Stimulated activated CD4-positive, alpha-beta T cell treated with anti-CD3 and anti-CD28 coated beads, Interleukin-4, amount 100 ng/mL, for 1 hour (primary cell): ENCODE measurements around the gene SNTA1.
A peak's percentile ranks its signal among the peaks of the same experiment; 100 is the strongest.
"Not testable (repeated sequence)": the region's sequence is repeated elsewhere in the genome, so short reads cannot be mapped to it uniquely, and the experiment has no call there.

Source experiments
- DNase-seq: peaks from one replicate; pipeline ENCODE4 v3.0.0-alpha.2; 2020

The SNTA1 gene

DNA sequence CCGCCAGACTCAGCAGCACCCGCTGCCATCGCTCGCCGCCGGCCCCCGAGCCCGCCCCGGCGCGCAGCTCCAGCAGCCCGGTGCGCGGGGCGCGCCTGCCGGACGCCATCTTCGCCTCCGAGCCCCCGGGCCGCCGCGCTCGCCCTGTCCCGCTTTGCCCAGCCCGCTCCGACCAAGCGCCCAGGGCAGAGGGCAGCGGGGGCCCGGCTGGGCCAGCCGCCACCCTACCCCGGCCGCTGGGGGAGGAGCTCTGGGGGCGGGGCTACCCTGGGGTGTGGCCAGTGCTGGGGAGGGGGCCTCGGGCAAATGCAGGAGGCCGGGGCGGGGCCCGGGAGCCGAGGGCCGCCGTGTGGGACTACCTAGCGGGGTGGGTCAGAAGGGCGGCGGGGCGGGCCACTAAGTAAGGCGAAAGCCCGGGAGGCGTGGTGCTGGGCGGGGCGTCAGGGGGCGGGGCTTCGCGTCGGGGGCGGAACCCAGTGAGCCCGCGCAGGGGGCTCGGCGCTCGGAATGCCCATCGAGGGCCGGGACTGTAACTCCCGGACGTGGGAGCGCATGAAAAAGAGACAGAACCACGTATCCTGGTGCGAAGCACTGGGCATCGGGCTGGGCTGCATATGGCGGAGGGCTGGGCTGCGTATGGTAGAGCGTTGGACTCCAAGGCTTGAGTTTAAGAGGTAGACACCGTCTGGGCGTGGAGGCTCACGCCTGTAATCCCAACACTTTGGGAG, at the start of gene SNTA1:
SNTA1 (minus strand) TSS at position 252 of the 728 bp plus-strand sequence; CDS start at position 109, 143 bp downstream.
- DNase-seq: peak; percentile 86

GRCh38 chr20:33490934-33491656, 47.5 kb upstream of the SNTA1 start:
- DNase-seq: no peak

GRCh38 chr20:33490023-33490933, 46.7 kb upstream of the SNTA1 start, which contains the start of gene CBFA2T2:
Gene CBFA2T2 (plus strand): TSS chr20:33490096. CDS start chr20:33490268, 172 bp downstream.
- peak; percentile 59 for DNase-seq

DNA sequence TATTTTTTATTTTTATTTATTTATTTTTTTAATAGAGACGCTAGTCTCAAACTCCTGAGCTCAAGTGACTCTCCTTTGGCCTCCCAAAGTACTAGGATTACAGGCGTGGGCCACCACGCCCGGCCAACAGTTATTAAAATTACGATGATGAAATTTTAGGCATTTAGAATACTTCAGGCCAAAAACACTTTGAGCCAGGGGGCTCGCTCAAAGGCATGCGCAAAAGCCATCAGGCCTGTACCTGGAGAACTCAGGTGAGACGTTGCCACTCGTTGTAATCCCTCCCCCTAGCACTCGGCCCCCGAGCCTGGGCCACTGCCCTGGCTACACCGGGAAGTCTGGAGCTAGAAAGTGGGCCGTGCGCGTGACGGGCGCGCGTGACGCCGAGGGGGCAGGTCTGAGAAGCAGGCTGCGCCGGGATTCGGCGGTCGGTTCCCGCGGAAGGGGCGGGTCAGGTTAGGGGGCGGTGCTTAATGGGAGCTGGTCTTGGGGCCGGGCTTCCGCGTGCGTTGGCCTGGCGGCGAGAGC, 46.0 kb upstream of the SNTA1 start:
- peak; percentile 99 for DNase-seq

DNA sequence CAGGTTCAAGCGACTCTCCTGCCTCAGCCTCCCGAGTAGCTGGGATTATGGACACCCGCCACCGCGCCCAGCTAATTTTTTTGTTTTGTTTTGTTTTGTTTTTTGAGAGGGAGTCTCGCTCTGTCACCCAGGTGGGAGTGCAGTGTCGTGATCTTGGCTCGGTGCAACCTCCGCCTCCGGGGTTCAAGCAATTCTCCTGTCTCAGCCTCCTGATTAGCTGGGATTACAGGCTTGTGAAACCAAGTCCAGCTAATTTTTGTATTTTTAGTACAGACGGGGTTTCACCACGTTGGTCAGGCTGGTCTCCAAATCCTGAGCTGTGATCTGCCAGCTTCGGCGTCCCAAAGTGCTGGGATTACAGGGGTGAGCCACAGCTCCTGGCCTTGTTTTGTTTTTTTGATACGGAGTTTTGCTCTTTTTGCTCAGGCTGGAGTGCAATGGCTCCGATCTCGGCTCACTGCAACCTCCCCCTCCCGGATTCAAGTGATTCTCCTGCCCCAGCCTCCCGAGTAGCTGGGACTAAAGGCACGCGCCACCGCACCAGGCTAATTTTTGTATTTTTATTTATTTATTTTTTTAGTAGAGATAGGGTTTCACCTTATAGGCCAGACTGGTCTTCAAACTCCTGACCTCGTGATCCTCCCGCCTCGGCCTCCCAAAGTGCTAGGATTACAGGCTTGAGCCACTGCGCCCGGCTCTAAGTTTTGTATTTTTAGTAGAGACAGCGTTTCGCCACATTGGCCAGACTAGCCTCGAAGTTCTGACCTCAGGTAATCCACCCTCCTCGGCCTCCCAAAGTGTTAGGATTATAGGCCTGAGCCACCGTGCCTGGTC, 45.3 kb upstream of the SNTA1 start:
- not testable (repeated sequence) for DNase-seq

DNA sequence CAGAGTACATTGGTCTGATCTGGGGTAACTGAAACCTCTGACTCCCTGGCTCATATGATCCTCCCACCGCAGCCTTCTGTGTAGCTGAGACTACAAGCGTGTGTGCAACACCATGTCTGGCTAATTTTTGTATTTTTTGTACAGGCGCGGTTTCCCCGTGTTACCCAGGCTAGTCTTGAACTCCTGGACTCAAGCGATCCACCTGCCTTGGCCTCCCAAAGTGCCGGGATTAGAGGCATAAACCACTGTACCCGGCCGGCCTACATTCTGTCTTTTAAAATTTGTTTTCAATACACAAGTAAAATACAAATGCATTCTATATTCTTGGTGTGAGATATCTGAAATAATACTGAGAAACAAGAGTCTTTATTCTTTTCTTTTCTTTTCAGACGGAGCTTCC, 44.6 kb upstream of the SNTA1 start:
- DNase-seq: no peak

- DNase-seq: not testable (repeated sequence)
Observed at GRCh38 chr20:33483186-33483585, 39.6 kb upstream of the SNTA1 start.

- DNase-seq: no peak
Observed at GRCh38 chr20:33482581-33482980, 39.0 kb upstream of the SNTA1 start.

GRCh38 chr20:33481431-33481941, 37.9 kb upstream of the SNTA1 start:
- no peak for DNase-seq

- no peak for DNase-seq
Observed at GRCh38 chr20:33480048-33480447, 36.5 kb upstream of the SNTA1 start.

DNA sequence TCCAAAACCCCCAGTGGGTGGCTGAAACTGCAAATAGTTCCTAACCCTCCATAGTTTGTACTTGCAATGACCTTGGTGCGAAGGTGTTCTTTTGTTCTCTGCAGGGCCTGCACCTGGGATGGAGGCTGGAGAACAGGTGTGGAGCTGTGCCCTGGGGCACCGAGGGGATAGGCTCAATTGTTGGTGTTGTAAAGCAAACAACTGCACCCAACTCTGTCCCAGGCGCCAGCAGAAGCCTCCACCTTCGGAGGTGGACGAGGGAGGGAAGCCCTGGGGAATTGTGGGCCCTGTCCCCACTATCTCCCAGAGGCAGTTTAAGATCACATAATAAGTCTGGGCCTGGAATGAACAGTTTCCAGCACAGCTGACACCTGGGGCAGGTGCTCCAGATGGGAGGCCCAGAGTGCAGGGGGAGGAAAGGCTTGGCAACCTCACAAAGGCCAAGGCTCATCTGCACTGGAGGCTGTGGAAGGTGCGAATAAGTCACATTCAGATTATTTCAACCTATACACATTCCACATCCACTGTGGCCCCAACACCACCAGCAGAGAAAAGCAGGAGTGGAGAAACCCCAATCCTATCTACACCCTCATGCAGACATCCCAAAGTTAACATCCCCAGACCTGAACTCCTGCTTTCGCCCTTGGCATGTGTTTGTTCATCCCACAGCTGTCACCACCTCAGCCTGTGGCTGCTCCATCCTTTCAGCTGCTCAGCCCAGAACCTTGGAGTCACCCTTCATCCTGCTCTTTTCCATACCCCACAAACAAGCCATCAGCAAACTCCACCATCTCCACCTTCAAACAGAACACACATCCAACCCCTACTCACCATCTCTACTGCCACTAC, 34.0 kb upstream of the SNTA1 start:
- DNase-seq: no peak

DNA sequence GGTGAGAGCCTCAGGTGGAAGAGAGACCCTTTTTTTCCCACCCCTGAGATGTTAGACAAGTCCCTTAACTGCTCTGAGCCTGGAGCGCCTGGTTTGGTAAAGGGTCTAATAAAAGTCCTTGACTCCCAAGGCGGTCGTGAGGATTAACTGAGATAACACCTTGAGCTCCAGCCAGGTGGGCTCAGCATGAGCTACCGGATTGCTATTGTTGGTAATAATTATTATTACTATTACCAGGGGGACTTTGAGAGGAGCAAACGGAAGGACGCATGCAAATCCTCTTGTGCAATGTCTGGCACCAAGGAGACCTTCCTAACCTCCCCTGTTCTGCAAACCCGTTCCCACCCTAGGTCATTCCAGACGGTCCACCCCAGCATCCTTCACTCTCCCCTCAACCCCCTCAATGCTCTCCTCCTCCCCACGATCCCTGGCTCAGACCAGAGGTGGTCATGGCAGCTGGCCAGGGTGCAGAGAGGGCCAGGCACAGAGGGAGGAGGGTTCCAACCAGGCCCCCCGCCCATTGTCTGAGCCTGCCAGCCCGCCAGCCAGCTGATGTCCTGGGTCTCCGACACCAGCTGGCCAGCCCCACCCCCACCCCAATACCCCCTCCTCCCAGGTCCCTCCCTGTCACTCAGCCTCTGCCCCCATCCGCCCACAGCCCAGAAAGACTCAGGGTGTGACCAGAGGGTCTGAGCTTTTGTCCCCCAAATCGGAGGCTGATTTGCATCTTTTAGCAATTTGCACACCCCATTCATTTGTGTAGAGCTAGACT, 32.0 kb upstream of the SNTA1 start:
- DNase-seq: no peak

- no peak for DNase-seq
Observed at GRCh38 chr20:33474963-33475362, 31.4 kb upstream of the SNTA1 start.

- no peak for DNase-seq
Observed at GRCh38 chr20:33474097-33474873, 30.7 kb upstream of the SNTA1 start.

DNA sequence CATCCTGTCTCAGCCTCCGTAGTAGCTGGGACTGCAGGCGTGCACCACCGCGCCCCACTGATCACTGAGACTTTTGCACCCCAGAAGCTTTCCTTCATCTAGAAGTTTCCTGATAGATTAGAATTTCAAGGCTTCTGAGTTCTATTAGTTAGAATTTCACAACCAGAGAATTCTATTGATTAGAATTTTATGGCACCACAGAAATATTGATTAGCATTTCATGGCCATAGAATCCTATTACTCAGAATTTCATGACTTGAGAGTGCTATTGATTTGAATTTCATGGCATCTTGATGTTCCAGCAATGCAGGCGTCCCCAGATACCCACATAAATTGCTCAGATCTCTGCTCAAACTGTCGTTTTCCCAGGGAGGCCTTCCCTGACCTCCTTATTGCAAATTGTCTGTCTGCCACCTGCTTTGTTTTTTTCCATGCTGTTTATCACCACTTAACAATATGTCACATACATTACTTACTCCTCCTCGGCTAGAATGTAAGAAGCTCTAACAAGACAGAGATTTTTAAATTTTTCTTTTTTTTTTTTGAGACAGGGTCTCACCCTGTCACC, 29.4 kb upstream of the SNTA1 start:
- no peak for DNase-seq

- DNase-seq: no peak
Observed at GRCh38 chr20:33470866-33471265, 27.3 kb upstream of the SNTA1 start.

GRCh38 chr20:33470457-33470856, 26.9 kb upstream of the SNTA1 start:
- no peak for DNase-seq

DNA sequence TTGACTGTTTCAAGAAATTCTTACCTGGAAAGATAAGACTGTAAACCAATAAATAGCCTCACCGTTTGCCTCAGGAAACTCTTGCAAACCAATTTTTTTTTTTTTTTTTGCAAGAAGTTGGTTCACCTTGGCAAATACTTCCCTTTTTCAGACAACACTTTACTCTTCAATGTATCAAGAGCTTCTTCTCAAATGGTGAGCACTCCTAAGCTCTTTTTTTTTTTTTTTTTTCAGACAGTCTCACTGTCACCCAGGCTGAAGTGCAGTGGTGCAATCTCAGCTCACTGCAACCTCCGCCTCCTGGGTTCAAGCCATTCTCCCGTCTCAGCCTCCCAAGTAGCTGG, 22.7 kb upstream of the SNTA1 start:
- no peak for DNase-seq
